ENCODE measurements around the gene CATSPERD. TPM values are rescaled to one million over a fixed set of nuclear protein-coding genes. Genes with fewer than 3 reads are reported as not detected.
A peak's percentile ranks its signal among the peaks of the same experiment; 100 is the strongest.

The CATSPERD gene
- total RNA-seq, 4 donors from 2014 or later, result not detected

- intact Hi-C loops (cut with DNase I; ENCODE audit: low total_unique reads), result no loop called here
- H3K4me3 ChIP-seq (ENCODE audit: low read depth, poor library complexity, severe bottlenecking), result no peak overlapping the region
- DNase-seq (ENCODE audit: low spot score in 2 of 2), result no peak
- TF ChIP-seq CTCF (IDR thresholded peaks at IDR 0.05) (no peak), POLR2A (IDR thresholded peaks at IDR 0.05) (no peak)
- WGBS, 2 donors, result 58 to 67% methylated on average over 6 of the region's 6 CpGs
Observed at GRCh38 chr19:5753743-5754142, 33.3 kb downstream of the CATSPERD start.

GRCh38 chr19:5762608-5763217 is 42.3 kb downstream of the CATSPERD start:
- TF ChIP-seq POLR2A (IDR thresholded peaks at IDR 0.05) (no peak), CTCF (IDR thresholded peaks at IDR 0.05) (peak in 1 of 3 donors; percentile 11)
- 88 to 92% methylated on average over 5 of the region's 5 CpGs for WGBS, 2 donors
- no peak overlapping the region for H3K4me3 ChIP-seq (ENCODE audit: low read depth, poor library complexity, severe bottlenecking)
- no peak for DNase-seq (ENCODE audit: low spot score in 2 of 2)
- intact Hi-C loops (cut with DNase I; ENCODE audit: low total_unique reads), result no loop called here

- DNase-seq (ENCODE audit: low spot score in 2 of 2), result no peak
- TF ChIP-seq POLR2A (IDR thresholded peaks at IDR 0.05), result no peak
- TF ChIP-seq CTCF (IDR thresholded peaks at IDR 0.05), result no peak
- intact Hi-C loops (cut with DNase I; ENCODE audit: low total_unique reads), result no loop called here
- WGBS, 2 donors, result 89 to 98% methylated on average over 3 of the region's 3 CpGs
- no peak overlapping the region for H3K4me3 ChIP-seq (ENCODE audit: low read depth, poor library complexity, severe bottlenecking)
Observed at GRCh38 chr19:5765220-5765619, 44.8 kb downstream of the CATSPERD start.

GRCh38 chr19:5767949-5768348 is 47.5 kb downstream of the CATSPERD start:
- intact Hi-C loops (cut with DNase I; ENCODE audit: low total_unique reads), result no loop called here
- TF ChIP-seq CTCF (IDR thresholded peaks at IDR 0.05) (no peak), POLR2A (IDR thresholded peaks at IDR 0.05) (no peak)
- DNase-seq (ENCODE audit: low spot score in 2 of 2), result no peak
- H3K4me3 ChIP-seq (ENCODE audit: low read depth, poor library complexity, severe bottlenecking), result no peak overlapping the region
- WGBS, 2 donors, result 90 to 91% methylated on average over 10 of the region's 10 CpGs

GRCh38 chr19:5772416-5772815 is 52.0 kb downstream of the CATSPERD start:
- intact Hi-C loops (cut with DNase I; ENCODE audit: low total_unique reads), result no loop called here
- TF ChIP-seq POLR2A (IDR thresholded peaks at IDR 0.05), result no peak
- no peak for TF ChIP-seq CTCF (IDR thresholded peaks at IDR 0.05)
- no peak overlapping the region for H3K4me3 ChIP-seq (ENCODE audit: low read depth, poor library complexity, severe bottlenecking)
- WGBS, 2 donors, result 77 to 91% methylated on average over 19 of the region's 19 CpGs
- no peak for DNase-seq (ENCODE audit: low spot score in 2 of 2)

GRCh38 chr19:5773276-5773675 is 52.8 kb downstream of the CATSPERD start:
- H3K4me3 ChIP-seq (ENCODE audit: low read depth, poor library complexity, severe bottlenecking), result no peak overlapping the region
- TF ChIP-seq CTCF (IDR thresholded peaks at IDR 0.05) (no peak), POLR2A (IDR thresholded peaks at IDR 0.05) (no peak)
- WGBS, 2 donors, result 83 to 85% methylated on average over 5 of the region's 5 CpGs
- intact Hi-C loops (cut with DNase I; ENCODE audit: low total_unique reads), result no loop called here
- DNase-seq (ENCODE audit: low spot score in 2 of 2), result no peak
